Gastroesophageal sphincter (tissue), 4 donors: ENCODE results near the gene THTPA. TPM values are rescaled to one million over a fixed set of nuclear protein-coding genes. Genes with fewer than 3 reads are reported as not detected.

Experiments
- ATAC-seq: fragments of 150-250 bp; one replicate; pipeline ENCODE4 v1.9.1; 2016; ENCODE audit warnings: mild to moderate bottlenecking, moderate library complexity
- H3K27ac ChIP-seq, 4 donors: fragments of 200-600 bp; sonication (generic) in 3 of 4; 1 replicate in 3 of 4; 2 replicates in 1 of 4; pipeline ENCODE4 v1.5.1; 2016 to 2019
- H3K27me3 ChIP-seq: fragments of 200-600 bp; sonication (generic); one replicate; pipeline ENCODE4 v1.5.1; 2019
- H3K36me3 ChIP-seq, 2 donors: fragments of 200-600 bp; sonication (generic); one replicate each; pipeline ENCODE4 v1.5.1; 2019; ENCODE audit warnings: control low read depth in 1 of 2
- H3K4me1 ChIP-seq, 3 donors: fragments of 200-600 bp; sonication (generic); 1 replicate in 2 of 3; 2 replicates in 1 of 3; pipeline ENCODE4 v1.5.1; 2016 to 2019; ENCODE audit warnings: control low read depth in 2 of 3
- H3K4me3 ChIP-seq, 2 donors: fragments of 200-600 bp; sonication (generic); one replicate each; pipeline ENCODE4 v1.5.1; 2019; ENCODE audit warnings: mild to moderate bottlenecking in 1 of 2, moderate library complexity in 1 of 2
- H3K9me3 ChIP-seq, 3 donors: fragments of 200-600 bp; sonication (generic); one replicate each; pipeline ENCODE4 v1.5.1; 2017 to 2019; ENCODE audit warnings: control low read depth in 2 of 3
- EP300 ChIP-seq: sonication (generic); formaldehyde crosslinking; IDR thresholded peaks from one replicate; pipeline ENCODE4 v1.6.1; 2017; ENCODE audit warnings: antibody characterized with exemption, mild to moderate bottlenecking
- POLR2A ChIP-seq, 2 donors: fragments of 450-650 bp; IDR thresholded peaks; one replicate each; pipeline ENCODE4 v1.6.1; 2017; ENCODE audit warnings: antibody characterized with exemption in 2 of 2, mild to moderate bottlenecking in 2 of 2, moderate library complexity in 1 of 2
- POLR2AphosphoS5 ChIP-seq: sonication (generic); formaldehyde crosslinking; IDR thresholded peaks from one replicate; pipeline ENCODE4 v1.6.1; 2017; ENCODE audit warnings: antibody characterized with exemption
- WGBS, 2 donors: methylation state at CpG; one replicate each; pipeline ENCODE4 v1.1.5; 2018; ENCODE audit warnings: low coverage in 1 of 2; 5-methylcytosine and 5-hydroxymethylcytosine counted together
- total RNA-seq, 4 donors: library from RNA; depleted of rRNA; stranded (reverse); fragments of >200 nt; gene quantifications; one replicate each; pipeline ENCODE4 v1.1.0, GENCODE V29; 2016
- TF ChIP-seq, protein P1 (sequence below), 4 experiments: fragments of 200-600 bp in 2 of 4; fragments of 450-650 bp in 2 of 4; sonication (generic) in 1 of 4; IDR thresholded peaks; one replicate each; pipeline ENCODE4 v1.5.1; 2017 to 2019; ENCODE audit warnings: antibody characterized with exemption in 4 of 4, mild to moderate bottlenecking in 2 of 4, moderate library complexity in 2 of 4

THTPA gene
- total RNA-seq, 4 donors from 2014 or later = 17.7 to 28.8 (median 21.3) TPM

DNA sequence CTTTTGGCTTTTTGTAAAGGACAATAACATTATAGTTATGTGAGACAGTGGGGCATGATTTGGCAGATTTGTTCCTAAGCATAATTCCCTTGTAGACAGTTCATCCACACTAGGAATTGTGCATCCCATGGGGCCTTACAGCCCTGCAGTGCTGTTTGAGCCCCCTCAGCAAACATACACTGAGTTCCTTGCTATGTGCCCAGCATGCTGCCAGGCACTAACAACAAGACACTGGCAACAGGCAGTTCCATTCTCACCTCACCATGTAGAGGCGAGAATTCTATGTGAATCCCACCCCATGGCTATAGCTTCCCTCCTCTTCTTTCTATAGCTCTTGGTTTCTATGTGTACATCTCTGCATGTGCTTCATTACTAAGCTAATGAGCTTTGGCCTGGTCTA lies 1.9 kb downstream of the THTPA start:
- H3K4me1 ChIP-seq = peaks cover 0 to 42% (median 18%) of the 10 kb centered on the region in 3 donors
- H3K36me3 ChIP-seq = peaks cover 0 to 47% of the 10 kb centered on the region in 2 donors
- ATAC-seq = no peak
- H3K4me3 ChIP-seq = no peak overlapping the region
- no peak for TF ChIP-seq EP300
- TF ChIP-seq, protein P1, sequence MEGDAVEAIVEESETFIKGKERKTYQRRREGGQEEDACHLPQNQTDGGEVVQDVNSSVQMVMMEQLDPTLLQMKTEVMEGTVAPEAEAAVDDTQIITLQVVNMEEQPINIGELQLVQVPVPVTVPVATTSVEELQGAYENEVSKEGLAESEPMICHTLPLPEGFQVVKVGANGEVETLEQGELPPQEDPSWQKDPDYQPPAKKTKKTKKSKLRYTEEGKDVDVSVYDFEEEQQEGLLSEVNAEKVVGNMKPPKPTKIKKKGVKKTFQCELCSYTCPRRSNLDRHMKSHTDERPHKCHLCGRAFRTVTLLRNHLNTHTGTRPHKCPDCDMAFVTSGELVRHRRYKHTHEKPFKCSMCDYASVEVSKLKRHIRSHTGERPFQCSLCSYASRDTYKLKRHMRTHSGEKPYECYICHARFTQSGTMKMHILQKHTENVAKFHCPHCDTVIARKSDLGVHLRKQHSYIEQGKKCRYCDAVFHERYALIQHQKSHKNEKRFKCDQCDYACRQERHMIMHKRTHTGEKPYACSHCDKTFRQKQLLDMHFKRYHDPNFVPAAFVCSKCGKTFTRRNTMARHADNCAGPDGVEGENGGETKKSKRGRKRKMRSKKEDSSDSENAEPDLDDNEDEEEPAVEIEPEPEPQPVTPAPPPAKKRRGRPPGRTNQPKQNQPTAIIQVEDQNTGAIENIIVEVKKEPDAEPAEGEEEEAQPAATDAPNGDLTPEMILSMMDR (IDR thresholded peaks at IDR 0.05) = no peak
- WGBS, 2 donors = 88% methylated on average over 1 of the region's 1 CpG; no CpG with 5 or more reads in 1 of the 2 donors
- no peaks in the 10 kb centered on the region for H3K9me3 ChIP-seq
- H3K27me3 ChIP-seq = no peaks in the 10 kb centered on the region
- H3K27ac ChIP-seq = no peak overlapping the region

DNA sequence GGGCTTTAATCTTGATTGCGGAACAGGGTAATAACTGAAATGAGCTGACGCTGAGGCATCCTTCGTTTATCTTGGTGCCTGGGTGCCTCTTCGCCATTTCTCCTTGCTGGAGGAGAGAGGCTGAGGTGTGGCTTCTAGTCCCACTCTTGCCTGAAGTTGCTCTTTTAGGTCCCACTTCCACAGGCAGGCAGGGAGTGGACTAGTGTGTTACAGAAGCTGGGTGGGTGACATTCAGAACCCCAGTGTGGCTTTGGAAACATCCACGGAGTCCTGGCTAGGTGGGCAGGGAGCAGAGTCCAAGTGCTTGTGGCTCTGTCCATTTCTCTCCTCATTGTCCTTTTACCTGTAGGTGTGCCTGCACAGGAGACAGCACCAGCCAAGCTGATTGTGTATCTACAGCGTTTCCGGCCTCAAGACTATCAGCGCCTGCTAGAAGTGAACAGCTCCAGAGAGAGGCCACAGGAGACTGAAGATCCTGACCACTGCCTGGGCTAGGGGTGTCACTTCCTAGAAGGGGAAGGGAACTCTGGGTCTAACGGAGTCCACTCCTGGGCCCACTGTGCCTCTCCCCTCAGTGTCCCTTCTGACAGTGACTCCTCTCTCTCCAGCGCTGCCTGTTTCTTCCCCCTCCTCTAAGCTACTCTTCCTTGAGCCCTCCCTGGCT lies 2.4 kb downstream of the THTPA start:
- no peak overlapping the region for H3K4me3 ChIP-seq
- H3K4me1 ChIP-seq = peaks cover 0 to 47% (median 18%) of the 10 kb centered on the region in 3 donors

DNA sequence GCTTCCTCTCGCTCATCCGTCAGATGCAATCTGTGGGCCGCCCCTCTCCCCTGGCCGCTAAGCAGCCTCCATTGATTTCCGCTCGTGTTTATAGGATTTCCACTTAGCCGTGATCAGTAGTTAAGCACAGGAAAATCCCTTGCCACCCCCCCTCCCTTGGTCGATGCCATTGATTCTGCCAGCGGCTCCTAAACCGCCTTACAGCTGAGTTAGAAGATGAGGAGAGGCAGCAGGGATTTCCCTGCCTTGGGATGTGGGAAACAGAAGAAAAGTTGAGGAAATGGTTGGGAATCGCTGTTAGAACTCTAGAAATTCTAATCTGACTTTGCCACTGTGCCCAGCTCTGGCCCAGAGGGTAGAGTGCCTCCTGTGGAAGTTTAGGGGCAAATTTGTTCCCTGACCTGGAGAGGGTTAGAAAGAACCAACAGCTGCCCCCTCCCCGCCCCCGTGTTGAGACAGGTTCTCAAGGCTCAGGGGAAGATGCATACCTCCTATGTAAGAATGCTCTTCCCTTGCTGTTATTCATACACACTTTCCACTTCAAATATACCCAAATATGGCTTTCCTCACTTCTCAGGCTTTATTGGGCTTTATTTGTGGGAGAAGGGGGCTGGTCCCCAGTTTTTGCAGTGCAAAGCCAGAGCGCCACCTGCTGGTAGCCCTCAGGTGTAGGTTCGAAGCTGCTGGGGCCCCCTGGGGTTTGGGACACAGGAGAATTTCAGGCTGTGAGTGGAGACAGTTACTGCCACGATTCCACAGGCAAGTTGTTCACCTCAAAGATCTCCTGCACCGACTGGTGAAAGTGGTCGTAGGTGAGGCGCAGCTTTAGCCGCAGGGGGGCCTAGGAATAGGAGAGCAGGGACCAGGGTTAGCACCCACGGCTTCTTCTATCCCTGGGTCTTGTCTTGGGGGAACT lies 3.2 kb downstream of the THTPA start:
- ATAC-seq = no peak
- H3K4me3 ChIP-seq = no peak overlapping the region
- peaks cover 0 to 48% (median 18%) of the 10 kb centered on the region in 3 donors for H3K4me1 ChIP-seq
- H3K27ac ChIP-seq = peak overlapping the region in 1 of 4 donors; percentile 8
- TF ChIP-seq, protein P1 (IDR thresholded peaks at IDR 0.05) = peak in 3 of 4 experiments; percentile 61 to 84 (median 62)
- no peak for TF ChIP-seq POLR2AphosphoS5
- H3K9me3 ChIP-seq = no peaks in the 10 kb centered on the region
- H3K36me3 ChIP-seq = peaks cover 0 to 54% of the 10 kb centered on the region in 2 donors
- H3K27me3 ChIP-seq = no peaks in the 10 kb centered on the region
- WGBS, 2 donors = 60 to 62% methylated on average over 6 to 11 of the region's 21 CpGs

More for the DNA sequence above, 2.4 kb downstream of the THTPA start:
- peaks cover 0 to 51% of the 10 kb centered on the region in 2 donors for H3K36me3 ChIP-seq
- H3K27me3 ChIP-seq = no peaks in the 10 kb centered on the region
- ATAC-seq = no peak
- H3K27ac ChIP-seq = no peak overlapping the region
- TF ChIP-seq EP300 = no peak
- TF ChIP-seq, protein P1 (IDR thresholded peaks at IDR 0.05) = no peak
- TF ChIP-seq POLR2AphosphoS5 = no peak
- TF ChIP-seq POLR2A (IDR thresholded peaks at IDR 0.05) = no peak
- 76 to 82% methylated on average over 3 to 6 of the region's 10 CpGs for WGBS, 2 donors
- H3K9me3 ChIP-seq = no peaks in the 10 kb centered on the region

DNA sequence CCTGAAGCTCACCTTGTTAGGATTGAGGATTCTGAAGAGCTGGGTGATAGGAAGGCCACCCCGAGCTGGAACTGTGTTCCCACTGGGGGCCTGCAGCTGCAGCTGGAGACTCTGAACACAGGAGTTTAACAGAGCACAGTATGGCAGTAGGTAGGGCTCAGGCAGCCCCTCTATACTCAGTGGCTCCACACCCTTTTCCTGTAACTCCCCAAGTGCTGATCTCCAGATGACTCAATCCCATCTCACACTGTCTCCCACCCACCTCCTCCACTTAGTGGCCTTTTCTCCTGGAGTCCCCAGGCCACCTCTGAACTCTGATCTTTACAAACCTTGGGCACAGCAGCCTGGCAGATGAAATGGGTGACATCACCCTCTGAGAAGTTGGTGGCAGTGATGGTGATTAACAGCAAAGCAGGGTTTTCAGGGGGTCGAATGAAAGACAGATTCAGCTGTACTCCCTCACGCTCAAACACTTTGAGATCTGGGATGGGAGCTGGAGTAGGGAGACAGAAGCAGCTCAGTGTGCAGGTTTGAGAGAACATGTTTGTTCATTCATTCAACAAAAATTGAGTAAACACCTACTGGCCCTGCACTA lies 4.0 kb downstream of the THTPA start:
- H3K36me3 ChIP-seq = peaks cover 0 to 54% of the 10 kb centered on the region in 2 donors

More for the DNA sequence above, 4.0 kb downstream of the THTPA start:
- H3K9me3 ChIP-seq = no peaks in the 10 kb centered on the region
- no peak overlapping the region for H3K27ac ChIP-seq
- no peak overlapping the region for H3K4me3 ChIP-seq
- WGBS, 2 donors = 71% methylated on average over 1 to 3 of the region's 3 CpGs
- TF ChIP-seq, protein P1 (IDR thresholded peaks at IDR 0.05) = no peak
- TF ChIP-seq POLR2A (IDR thresholded peaks at IDR 0.05) (no peak), EP300 (no peak), POLR2AphosphoS5 (no peak)
- ATAC-seq = no peak
- H3K27me3 ChIP-seq = no peaks in the 10 kb centered on the region
- H3K4me1 ChIP-seq = peaks cover 0 to 45% (median 17%) of the 10 kb centered on the region in 3 donors
